Duodenal mucosa (tissue), 2 donors: Measurements from ENCODE around the gene NDOR1.

Experiments
- H3K27ac ChIP-seq: one replicate; pipeline ENCODE4 v1.7.0; 2013; ENCODE audit warnings: low read depth, low read length
- H3K27me3 ChIP-seq, 2 donors: one replicate each; pipeline ENCODE4 v1.7.0; 2013; ENCODE audit warnings: low read length in 2 of 2, control low read depth in 1 of 2; ENCODE audit not compliant: insufficient read depth in 2 of 2, control insufficient read depth in 1 of 2
- H3K36me3 ChIP-seq, 2 donors: one replicate each; pipeline ENCODE4 v1.7.0; 2013; ENCODE audit warnings: low read length in 2 of 2, control low read depth in 1 of 2; ENCODE audit not compliant: insufficient read depth in 2 of 2, control insufficient read depth in 1 of 2
- H3K4me1 ChIP-seq, 2 donors: one replicate each; pipeline ENCODE4 v1.7.0; 2013; ENCODE audit warnings: low read length in 2 of 2, control low read depth in 1 of 2; ENCODE audit not compliant: insufficient read depth in 2 of 2, control insufficient read depth in 1 of 2
- H3K4me3 ChIP-seq, 2 donors: one replicate each; pipeline ENCODE4 v1.7.0; 2013; ENCODE audit warnings: low read length in 2 of 2, low read depth in 1 of 2
- H3K9ac ChIP-seq, 2 donors: one replicate each; pipeline ENCODE4 v1.7.0; 2013; ENCODE audit warnings: low read length in 2 of 2, low read depth in 1 of 2
- H3K9me3 ChIP-seq, 2 donors: one replicate each; pipeline ENCODE4 v1.7.0; 2013; ENCODE audit warnings: low read length in 2 of 2, control low read depth in 1 of 2; ENCODE audit not compliant: control insufficient read depth in 1 of 2

The NDOR1 gene

DNA sequence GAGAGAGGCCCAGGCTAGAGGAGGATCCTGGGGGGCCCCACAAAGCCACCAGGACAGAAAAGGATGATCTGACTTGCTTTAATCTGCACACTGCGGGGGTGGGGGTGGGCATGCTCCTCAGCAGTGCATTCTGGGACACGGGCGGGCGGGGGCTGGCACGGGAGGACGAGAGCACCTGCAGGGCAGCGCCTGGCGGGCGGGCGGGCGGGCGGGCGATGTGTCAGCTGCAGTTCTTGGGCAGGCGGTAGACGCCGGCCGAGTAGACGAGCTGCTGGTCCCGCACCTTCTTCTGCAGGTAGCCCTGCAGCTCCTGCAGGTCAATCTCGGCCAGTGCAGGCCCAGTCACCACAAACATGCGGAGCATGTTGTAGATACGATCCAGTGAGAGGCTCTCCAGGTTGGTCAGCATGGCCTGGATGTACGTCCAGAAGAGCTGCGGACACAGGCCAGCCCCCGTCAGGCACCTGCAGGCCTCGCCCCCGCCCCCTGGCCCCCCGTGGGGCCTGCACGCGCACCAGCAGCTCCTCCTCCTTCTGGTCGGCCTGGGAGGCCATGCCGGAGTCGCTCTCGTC is 30.7 kb upstream of the NDOR1 start:
- Histone ChIP-seq H3K27ac (no peak overlapping the region), H3K36me3 (peaks cover under 1 to 19% of the 10 kb centered on the region in 2 donors), H3K4me3 (no peak overlapping the region), H3K9ac (no peak overlapping the region), H3K27me3 (peaks cover 28 to 31% of the 10 kb centered on the region in 2 donors), H3K4me1 (peaks cover 0 to 29% of the 10 kb centered on the region in 2 donors), H3K9me3 (no peaks in the 10 kb centered on the region)

DNA sequence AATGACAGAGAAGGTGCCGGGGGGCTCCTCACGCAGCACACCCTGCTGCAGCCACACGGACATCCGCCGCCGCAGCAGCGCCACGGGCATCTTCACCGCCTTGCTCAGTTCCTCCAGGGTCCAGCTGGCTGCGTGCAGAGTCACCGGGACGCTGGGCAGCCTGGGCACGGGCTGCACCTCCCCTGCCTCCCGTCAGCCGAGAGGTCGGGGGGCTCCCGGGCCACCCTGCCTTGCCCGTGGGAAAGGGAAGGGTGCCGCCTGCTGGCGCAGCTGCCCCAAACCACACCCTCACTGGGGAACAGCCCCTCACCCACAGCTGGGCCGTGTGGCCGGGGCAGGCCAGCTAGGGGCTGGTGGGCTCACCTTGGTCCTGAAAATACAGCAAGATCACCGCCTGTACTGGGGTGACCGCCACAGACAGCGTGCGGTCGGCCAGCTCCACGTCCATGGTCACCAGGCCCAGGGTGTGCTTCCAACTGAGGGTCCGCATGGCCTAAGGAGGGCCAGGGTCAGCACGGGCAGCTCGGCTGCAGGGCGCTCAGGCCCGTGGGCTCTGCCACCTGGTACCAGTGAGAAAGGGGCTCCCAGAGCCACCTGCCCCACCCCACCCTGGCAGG is 30.0 kb upstream of the NDOR1 start:
- Histone ChIP-seq H3K9me3 (no peaks in the 10 kb centered on the region), H3K9ac (no peak overlapping the region), H3K4me3 (no peak overlapping the region), H3K4me1 (peaks cover 0 to 24% of the 10 kb centered on the region in 2 donors), H3K36me3 (peaks cover 5 to 25% of the 10 kb centered on the region in 2 donors), H3K27ac (no peak overlapping the region), H3K27me3 (peaks cover 28% of the 10 kb centered on the region in 2 donors)

DNA sequence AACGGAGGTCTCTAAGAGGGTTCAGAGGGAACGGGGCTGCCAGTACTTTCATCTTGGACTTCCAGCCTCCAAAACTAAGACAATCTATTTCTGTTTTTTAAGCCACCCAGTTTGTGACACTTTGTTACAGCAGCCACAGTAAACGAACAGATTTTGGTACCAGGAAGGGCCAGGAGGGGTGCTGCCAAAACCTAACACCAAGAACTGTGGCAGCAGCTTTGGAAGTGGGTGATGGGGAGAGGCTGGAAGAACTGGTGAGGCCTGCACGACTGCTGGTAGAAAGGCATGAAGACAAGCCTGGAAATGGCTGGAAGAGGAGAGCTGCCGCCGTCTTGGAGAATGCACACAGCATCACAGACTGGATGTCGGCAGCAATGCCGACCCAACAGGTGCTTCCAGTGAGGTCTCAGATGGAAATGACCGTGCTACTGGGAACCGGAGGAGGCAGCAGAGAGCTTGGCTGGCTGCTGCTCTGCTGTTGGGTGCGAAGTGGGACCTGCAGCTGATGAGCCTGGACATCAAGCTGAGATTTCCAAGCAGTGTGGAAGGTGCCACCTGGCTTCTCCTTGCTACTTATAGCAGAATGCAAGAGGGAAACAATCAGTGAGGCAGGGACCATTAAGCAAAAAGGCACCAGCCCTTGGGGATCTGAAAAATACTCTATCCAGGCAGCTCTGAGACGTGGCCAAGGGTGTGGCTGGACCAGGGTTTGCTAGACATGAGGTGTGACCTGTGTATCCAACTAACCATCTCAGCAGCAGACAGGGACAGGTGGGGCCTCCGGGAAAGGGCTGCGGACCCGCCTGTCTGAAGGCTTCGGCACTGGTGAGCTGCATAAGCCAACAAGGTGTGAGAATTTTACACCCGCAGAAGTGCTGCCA is 29.0 kb upstream of the NDOR1 start:
- Histone ChIP-seq H3K9me3 (no peaks in the 10 kb centered on the region), H3K36me3 (peaks cover 7 to 36% of the 10 kb centered on the region in 2 donors), H3K27ac (no peak overlapping the region), H3K9ac (no peak overlapping the region), H3K4me3 (no peak overlapping the region), H3K4me1 (peaks cover 0 to 22% of the 10 kb centered on the region in 2 donors), H3K27me3 (peaks cover 22 to 28% of the 10 kb centered on the region in 2 donors)

DNA sequence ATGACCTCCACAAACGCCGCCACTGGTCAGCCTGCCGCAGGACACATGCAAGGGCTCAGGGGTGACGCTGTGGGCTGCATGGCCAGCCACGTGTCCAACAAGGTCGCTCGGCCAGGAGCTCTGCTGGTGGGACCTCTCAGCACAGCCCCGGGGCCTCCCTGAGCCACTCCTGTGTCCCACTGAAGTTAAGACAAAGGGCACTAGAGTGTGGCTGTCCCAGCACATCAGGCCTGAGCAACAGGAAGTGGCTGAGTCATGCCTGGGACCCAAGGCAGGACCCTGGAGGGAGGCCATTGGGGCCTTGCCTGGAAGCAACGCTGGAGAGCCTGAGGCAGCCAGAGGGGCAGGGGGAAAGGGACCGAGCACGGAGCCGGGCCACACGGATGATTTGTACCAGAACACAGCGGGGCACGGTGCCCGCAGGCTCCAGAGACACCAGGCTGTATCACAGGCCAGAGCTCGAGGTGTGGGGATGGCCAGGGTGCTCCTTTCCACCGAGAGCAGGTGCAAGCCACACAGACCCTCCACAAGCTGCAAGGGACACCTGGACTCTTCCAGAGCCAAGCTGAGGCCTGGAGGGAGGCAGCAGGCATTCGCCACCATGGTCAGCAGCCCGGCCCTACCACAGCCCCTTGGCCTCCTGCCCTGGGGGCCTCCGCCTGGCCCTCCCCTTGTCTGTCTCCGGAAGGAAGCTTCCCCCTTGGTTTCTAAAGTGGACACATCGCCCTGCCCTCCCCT is 27.1 kb upstream of the NDOR1 start:
- Histone ChIP-seq H3K27me3 (peaks cover 19 to 20% of the 10 kb centered on the region in 2 donors), H3K9ac (no peak overlapping the region), H3K27ac (no peak overlapping the region), H3K9me3 (no peaks in the 10 kb centered on the region), H3K4me1 (peaks cover 0 to 19% of the 10 kb centered on the region in 2 donors), H3K36me3 (peaks cover 10 to 50% of the 10 kb centered on the region in 2 donors), H3K4me3 (no peak overlapping the region)

DNA sequence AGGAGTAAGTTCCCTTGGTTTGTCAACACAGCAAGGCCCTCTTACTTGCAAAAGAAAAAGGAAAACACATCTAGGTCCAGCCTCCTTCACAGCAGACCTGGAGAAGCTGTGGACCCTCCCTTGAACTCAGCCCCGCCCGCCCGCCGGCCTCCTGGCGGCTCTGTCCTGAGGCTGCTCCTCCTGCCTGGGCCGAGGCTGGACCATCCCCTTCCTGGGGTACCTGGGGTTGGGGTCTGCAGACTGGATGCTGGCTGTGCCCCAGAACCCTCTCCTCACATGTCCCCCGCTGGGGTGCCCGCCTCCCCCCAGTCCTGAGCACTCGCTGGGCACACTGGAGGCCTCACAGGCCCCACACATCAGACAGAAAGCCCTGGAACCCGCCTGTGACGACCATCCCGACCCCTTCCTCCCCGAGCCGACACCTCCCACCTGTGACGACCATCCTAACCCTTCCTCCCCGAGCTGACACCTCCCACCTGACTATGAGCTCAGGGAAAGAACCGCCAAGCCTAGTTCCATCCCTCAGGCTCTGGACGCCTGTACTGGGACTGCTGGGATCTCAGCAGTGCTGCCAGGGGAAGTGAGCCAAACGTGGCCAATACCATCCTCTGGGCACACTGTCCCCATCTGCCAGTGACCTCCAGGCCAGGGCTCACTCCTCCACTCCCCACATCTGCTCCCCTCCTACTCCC is 26.4 kb upstream of the NDOR1 start:
- Histone ChIP-seq H3K27me3 (peaks cover 12% of the 10 kb centered on the region in 2 donors), H3K4me3 (no peak overlapping the region), H3K36me3 (peaks cover 17 to 57% of the 10 kb centered on the region in 2 donors), H3K9ac (no peak overlapping the region), H3K4me1 (peaks cover 0 to 12% of the 10 kb centered on the region in 2 donors), H3K9me3 (no peaks in the 10 kb centered on the region), H3K27ac (no peak overlapping the region)

DNA sequence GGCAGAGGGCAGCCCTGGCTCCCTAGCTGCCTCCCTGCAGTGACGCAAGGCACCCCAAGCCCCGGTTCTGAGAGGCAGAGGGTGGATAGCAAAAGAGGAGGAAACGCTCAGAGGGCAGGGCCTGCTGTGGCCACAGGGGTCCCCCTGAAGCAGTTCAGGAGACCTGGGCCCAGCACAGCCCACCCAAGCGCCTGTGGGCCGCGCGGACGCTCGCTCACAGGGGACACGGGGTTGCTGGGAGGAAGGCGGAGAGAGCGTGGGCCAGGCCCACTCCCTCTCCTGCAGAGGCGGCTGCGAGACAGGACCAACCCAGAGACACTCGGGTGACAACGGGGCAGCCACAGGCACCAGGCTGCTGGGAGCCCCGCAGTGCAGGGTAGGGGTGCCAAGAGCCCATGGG is 25.7 kb upstream of the NDOR1 start:
- no peaks in the 10 kb centered on the region for H3K9me3 ChIP-seq
- peaks cover 18 to 64% of the 10 kb centered on the region in 2 donors for H3K36me3 ChIP-seq
- peaks cover 0 to 12% of the 10 kb centered on the region in 2 donors for H3K4me1 ChIP-seq

DNA sequence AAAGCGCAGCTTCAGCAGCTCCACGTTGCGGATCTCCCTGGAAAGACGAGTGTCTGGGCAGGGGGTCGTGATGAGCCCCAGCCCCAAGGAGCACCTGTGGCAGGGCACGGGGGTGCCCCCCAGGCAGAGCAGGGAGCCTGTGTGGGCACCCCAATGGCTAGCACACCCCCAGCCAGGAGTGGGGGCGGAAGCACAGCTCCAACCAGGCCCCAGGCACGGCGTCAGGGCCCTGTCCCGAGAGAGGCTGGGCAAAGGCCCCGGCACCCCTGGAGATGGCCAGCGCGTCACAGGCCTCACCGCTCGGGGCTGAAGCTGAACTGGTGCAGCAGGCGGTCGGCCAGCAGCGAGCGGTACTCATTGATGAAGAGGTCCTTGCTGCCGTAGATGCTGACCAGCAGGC is 25.0 kb upstream of the NDOR1 start:
- no peaks in the 10 kb centered on the region for H3K9me3 ChIP-seq
- peaks cover 0 to 9% of the 10 kb centered on the region in 2 donors for H3K4me1 ChIP-seq
- no peak overlapping the region for H3K27ac ChIP-seq
- H3K4me3 ChIP-seq, result no peak overlapping the region
- H3K36me3 ChIP-seq, result peaks cover 18 to 72% of the 10 kb centered on the region in 2 donors
- peaks cover 2 to 3% of the 10 kb centered on the region in 2 donors for H3K27me3 ChIP-seq
- no peak overlapping the region for H3K9ac ChIP-seq

More for the DNA sequence above, 25.7 kb upstream of the NDOR1 start:
- Histone ChIP-seq H3K27ac (no peak overlapping the region), H3K4me3 (no peak overlapping the region), H3K9ac (no peak overlapping the region), H3K27me3 (peaks cover 7 to 8% of the 10 kb centered on the region in 2 donors)

DNA sequence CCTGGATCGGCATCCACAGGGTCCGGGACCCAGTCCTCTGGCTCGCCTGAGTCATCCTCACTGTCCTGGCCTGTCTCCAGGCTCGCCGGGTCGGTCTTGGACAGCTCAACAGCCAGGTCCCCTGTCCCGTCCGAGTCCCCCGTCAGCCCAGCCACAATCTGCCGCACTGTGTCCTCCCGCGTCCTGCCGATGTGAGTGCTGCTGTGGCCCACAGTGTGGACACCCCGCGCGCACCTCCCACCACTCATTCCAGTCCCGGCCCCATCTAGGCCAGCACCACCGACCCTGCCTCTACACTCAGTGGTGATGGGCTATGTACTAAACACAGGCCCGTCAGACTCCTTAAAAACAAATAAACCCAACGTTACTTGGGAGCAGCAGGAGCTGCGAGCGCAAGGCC is 23.8 kb upstream of the NDOR1 start:
- Histone ChIP-seq H3K4me3 (no peak overlapping the region), H3K27me3 (no peaks in the 10 kb centered on the region), H3K4me1 (peaks cover 5 to 9% of the 10 kb centered on the region in 2 donors), H3K9me3 (no peaks in the 10 kb centered on the region), H3K36me3 (peaks cover 21 to 82% of the 10 kb centered on the region in 2 donors), H3K27ac (no peak overlapping the region), H3K9ac (no peak overlapping the region)

DNA sequence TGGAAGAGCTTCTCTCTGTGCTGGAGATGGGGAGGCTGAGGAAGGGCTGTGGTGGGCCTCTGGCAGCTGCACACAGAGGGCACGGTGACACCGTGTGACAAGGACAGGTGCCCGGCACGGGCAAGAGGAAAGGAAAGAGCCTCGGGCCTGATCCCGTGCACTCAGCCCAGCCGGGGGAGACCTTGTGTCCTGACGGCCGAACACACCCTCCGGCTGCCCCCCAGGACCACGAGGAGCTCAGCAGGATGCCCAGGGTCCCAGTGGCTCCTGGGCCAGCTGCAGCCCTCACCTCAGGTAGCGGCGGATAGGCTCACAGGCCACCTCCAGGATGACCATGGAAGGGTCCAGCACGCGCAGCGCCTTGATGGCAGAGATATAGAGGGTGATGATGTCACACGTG is 22.7 kb upstream of the NDOR1 start:
- Histone ChIP-seq H3K27ac (no peak overlapping the region), H3K9me3 (no peaks in the 10 kb centered on the region), H3K4me3 (no peak overlapping the region), H3K36me3 (peaks cover 24 to 87% of the 10 kb centered on the region in 2 donors), H3K27me3 (no peaks in the 10 kb centered on the region), H3K9ac (no peak overlapping the region), H3K4me1 (peaks cover 17 to 20% of the 10 kb centered on the region in 2 donors)
